Parathyroid adenoma (tissue), 2 donors: ENCODE measurements around the gene ACOD1.
"Not testable (repeated sequence)": the region's sequence is repeated elsewhere in the genome, so short reads cannot be mapped to it uniquely, and the experiment has no call there.

Experiments used
- H2AFZ ChIP-seq: fragments of 300-600 bp; sonication (generic); one replicate; pipeline ENCODE4 v1.7.0; 2017; ENCODE audit warnings: antibody characterized with exemption, mild to moderate bottlenecking
- H3K27ac ChIP-seq: fragments of 300-600 bp; sonication (generic); one replicate; pipeline ENCODE4 v1.7.0; 2017
- H3K27me3 ChIP-seq: fragments of 300-600 bp; sonication (generic); one replicate; pipeline ENCODE4 v1.7.0; 2017; ENCODE audit warnings: low read length; ENCODE audit not compliant: control insufficient read depth, insufficient read depth
- H3K36me3 ChIP-seq: fragments of 300-600 bp; sonication (generic); one replicate; pipeline ENCODE4 v1.7.0; 2017; ENCODE audit warnings: low read length; ENCODE audit not compliant: control insufficient read depth, insufficient read depth
- H3K4me1 ChIP-seq: fragments of 300-600 bp; sonication (generic); one replicate; pipeline ENCODE4 v1.7.0; 2017; ENCODE audit warnings: control low read depth
- H3K4me2 ChIP-seq: fragments of 300-600 bp; sonication (generic); one replicate; pipeline ENCODE4 v1.7.0; 2017; ENCODE audit warnings: low read length
- H3K4me3 ChIP-seq: fragments of 300-600 bp; sonication (generic); one replicate; pipeline ENCODE4 v1.7.0; 2017; ENCODE audit warnings: low read depth, low read length
- H3K79me2 ChIP-seq: fragments of 300-600 bp; sonication (generic); one replicate; pipeline ENCODE4 v1.7.0; 2017; ENCODE audit warnings: control low read depth
- H3K9ac ChIP-seq: fragments of 300-600 bp; sonication (generic); one replicate; pipeline ENCODE4 v1.7.0; 2017; ENCODE audit warnings: mild to moderate bottlenecking
- H3K9me3 ChIP-seq: fragments of 300-600 bp; sonication (generic); one replicate; pipeline ENCODE4 v1.7.0; 2017; ENCODE audit warnings: low read length; ENCODE audit not compliant: control insufficient read depth
- TF ChIP-seq, protein P1 (sequence below): fragments of 300-600 bp; sonication (generic); IDR thresholded peaks from one replicate; pipeline ENCODE4 v1.7.0; 2017; ENCODE audit warnings: antibody characterized with exemption, mild to moderate bottlenecking
- donor health status: primary hyperparathyroidism.

Gene ACOD1

DNA sequence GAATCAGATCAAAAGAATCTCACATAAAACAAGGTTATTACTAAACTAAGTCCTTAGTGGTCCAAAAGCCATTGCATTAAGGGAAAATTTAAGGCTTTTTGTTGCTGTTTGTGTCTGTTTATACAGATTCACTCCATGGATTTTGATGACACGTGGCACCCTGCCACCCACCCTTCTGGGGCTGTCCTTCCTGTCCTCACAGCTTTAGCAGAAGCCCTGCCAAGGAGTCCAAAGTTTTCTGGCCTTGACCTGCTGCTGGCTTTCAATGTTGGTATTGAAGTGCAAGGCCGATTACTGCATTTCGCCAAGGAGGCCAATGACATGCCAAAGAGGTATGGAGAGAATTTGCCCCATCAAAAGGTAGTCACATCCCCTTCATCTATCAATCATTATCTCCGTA is 6.9 kb downstream of the ACOD1 start:
- Histone ChIP-seq H3K4me2 (no peak overlapping the region), H3K9me3 (no peaks in the 10 kb centered on the region), H3K79me2 (no peaks in the 10 kb centered on the region), H3K36me3 (no peaks in the 10 kb centered on the region), H3K27me3 (no peaks in the 10 kb centered on the region), H3K4me3 (no peak overlapping the region), H3K27ac (no peak overlapping the region), H3K4me1 (no peaks in the 10 kb centered on the region), H3K9ac (no peak overlapping the region), H2AFZ (no peak overlapping the region)
- TF ChIP-seq, protein P1, sequence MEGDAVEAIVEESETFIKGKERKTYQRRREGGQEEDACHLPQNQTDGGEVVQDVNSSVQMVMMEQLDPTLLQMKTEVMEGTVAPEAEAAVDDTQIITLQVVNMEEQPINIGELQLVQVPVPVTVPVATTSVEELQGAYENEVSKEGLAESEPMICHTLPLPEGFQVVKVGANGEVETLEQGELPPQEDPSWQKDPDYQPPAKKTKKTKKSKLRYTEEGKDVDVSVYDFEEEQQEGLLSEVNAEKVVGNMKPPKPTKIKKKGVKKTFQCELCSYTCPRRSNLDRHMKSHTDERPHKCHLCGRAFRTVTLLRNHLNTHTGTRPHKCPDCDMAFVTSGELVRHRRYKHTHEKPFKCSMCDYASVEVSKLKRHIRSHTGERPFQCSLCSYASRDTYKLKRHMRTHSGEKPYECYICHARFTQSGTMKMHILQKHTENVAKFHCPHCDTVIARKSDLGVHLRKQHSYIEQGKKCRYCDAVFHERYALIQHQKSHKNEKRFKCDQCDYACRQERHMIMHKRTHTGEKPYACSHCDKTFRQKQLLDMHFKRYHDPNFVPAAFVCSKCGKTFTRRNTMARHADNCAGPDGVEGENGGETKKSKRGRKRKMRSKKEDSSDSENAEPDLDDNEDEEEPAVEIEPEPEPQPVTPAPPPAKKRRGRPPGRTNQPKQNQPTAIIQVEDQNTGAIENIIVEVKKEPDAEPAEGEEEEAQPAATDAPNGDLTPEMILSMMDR, result no peak

GRCh38 chr13:76955661-76956060 is 7.3 kb downstream of the ACOD1 start:
- no peaks in the 10 kb centered on the region for H3K4me1 ChIP-seq
- no peak overlapping the region for H3K4me2 ChIP-seq
- no peak overlapping the region for H3K4me3 ChIP-seq
- H3K27me3 ChIP-seq, result no peaks in the 10 kb centered on the region
- H3K36me3 ChIP-seq, result no peaks in the 10 kb centered on the region
- no peak overlapping the region for H2AFZ ChIP-seq
- H3K27ac ChIP-seq, result no peak overlapping the region
- no peaks in the 10 kb centered on the region for H3K9me3 ChIP-seq
- TF ChIP-seq, protein P1, result no peak
- H3K79me2 ChIP-seq, result no peaks in the 10 kb centered on the region
- H3K9ac ChIP-seq, result no peak overlapping the region

DNA sequence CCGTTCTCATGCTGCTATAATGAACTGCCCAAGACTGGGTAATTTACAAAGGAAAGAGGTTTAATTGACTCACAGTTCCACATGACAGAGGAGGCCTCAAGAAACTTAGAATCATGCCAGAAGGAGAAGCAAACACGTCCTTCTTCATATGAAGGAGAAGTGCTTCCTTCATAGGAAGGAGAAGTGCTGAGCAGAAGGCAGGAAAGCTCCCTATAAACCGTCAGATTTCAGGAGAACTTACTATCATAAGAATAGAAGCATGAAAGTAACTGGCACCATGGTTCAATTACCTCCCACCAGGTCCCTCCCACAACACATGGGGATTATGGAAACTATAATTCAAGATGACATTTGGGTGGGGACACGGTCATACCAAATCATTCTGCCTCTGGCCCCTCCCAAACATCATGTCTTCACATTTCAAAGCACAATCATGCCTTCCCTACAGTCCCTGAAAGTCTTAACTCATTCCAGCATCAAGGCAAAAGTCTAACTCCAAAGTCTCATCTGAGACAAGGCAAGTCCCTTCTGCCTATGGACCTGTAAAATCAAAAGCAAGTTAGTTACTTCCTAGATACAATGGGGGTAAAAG is 10.6 kb downstream of the ACOD1 start:
- H3K27ac ChIP-seq, result no peak overlapping the region
- no peak overlapping the region for H3K4me3 ChIP-seq
- no peaks in the 10 kb centered on the region for H3K4me1 ChIP-seq
- H3K9ac ChIP-seq, result no peak overlapping the region
- H3K27me3 ChIP-seq, result no peaks in the 10 kb centered on the region
- H3K4me2 ChIP-seq, result no peak overlapping the region
- TF ChIP-seq, protein P1, result no peak
- no peaks in the 10 kb centered on the region for H3K9me3 ChIP-seq
- no peak overlapping the region for H2AFZ ChIP-seq
- H3K79me2 ChIP-seq, result no peaks in the 10 kb centered on the region
- H3K36me3 ChIP-seq, result no peaks in the 10 kb centered on the region

GRCh38 chr13:76959734-76960133 is 11.4 kb downstream of the ACOD1 start:
- not testable (repeated sequence) for H3K4me1 ChIP-seq, H3K9me3 ChIP-seq, H3K27ac ChIP-seq, H3K27me3 ChIP-seq, H3K36me3 ChIP-seq, H3K4me3 ChIP-seq, H3K4me2 ChIP-seq, H3K79me2 ChIP-seq, H3K9ac ChIP-seq, H2AFZ ChIP-seq

DNA sequence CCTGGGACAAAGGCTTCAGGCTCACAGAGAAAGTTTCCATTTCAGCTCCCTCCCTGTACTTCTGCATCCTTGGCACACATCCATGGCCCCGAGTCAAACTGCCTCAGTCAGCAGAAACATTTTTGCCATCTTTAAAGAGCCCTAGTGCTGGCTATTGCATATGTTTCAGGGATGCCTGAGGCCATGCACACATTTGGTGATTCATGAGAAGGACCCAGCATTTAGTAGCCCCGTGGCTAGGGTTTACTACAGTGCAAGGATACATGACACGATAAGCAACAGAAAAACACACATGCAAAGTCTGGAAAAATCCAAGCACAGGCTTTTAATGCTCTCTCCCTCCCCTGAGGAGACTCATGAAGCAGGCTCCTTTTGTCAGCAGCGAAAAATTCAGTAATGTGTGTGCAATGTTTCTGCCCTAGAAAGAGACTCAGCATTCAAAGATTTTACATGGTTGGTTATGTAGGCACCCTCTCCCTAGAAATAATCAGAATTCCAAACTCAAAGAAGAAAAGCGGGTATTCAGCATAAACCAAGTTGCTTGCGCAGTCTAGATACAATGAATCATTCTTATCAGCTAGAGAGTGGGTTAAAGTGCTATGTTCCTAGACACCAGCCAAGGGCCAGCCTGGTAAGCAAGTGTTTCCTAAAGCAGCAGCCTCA is 17.6 kb downstream of the ACOD1 start:
- Histone ChIP-seq H3K4me1 (no peaks in the 10 kb centered on the region), H2AFZ (no peak overlapping the region), H3K4me2 (no peak overlapping the region), H3K9me3 (no peaks in the 10 kb centered on the region), H3K36me3 (no peaks in the 10 kb centered on the region), H3K27me3 (no peaks in the 10 kb centered on the region), H3K4me3 (no peak overlapping the region), H3K27ac (no peak overlapping the region), H3K79me2 (no peaks in the 10 kb centered on the region), H3K9ac (no peak overlapping the region)
- TF ChIP-seq, protein P1, result no peak
